ENCODE data around the gene CLIC5. TPM values are rescaled to one million over a fixed set of nuclear protein-coding genes. Genes with fewer than 3 reads are reported as not detected.

CLIC5 gene
- total RNA-seq, 4 donors from 2014 or later, result 1.2 to 1.9 (median 1.4) TPM

DNA sequence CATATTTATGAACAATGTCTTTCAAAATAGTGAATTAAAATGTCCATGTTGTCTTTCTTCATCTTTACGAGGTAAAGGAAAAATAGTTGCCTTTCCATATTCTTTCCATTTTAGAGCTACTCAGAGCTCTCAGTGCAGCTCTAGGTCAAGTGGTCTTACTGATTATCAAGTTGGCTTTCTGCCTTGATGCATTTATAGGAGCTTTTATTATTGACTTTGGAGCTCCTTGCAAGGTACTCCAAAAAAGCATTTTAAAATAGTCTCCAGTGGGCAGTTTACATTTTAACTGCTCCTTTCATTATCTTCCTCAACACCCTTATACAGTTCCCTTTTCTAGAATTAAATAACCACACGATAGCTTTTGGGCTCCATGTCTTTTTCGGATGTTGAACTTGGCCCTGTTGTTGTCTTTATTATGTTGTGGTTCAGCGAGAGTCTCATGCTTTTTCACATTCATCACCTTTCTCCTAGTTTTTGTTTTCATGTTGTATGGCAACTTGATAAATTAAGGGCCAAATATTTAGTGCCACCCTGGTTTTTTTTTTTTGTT lies 122.9 kb downstream of the CLIC5 start:
- no peak for TF ChIP-seq CTCF (IDR thresholded peaks at IDR 0.05)
- 65 to 67% methylated on average over 4 of the region's 4 CpGs for WGBS, 2 donors
- H3K4me3 ChIP-seq (ENCODE audit: low read depth, poor library complexity, severe bottlenecking), result no peak overlapping the region
- intact Hi-C loops (cut with DNase I; ENCODE audit: low total_unique reads), result no loop called here
- no peak for DNase-seq (ENCODE audit: low spot score in 2 of 2)

GRCh38 chr6:45892196-45892595 lies 123.5 kb downstream of the CLIC5 start:
- WGBS, 2 donors, result 91% methylated on average over 2 of the region's 2 CpGs
- no peak overlapping the region for H3K4me3 ChIP-seq (ENCODE audit: low read depth, poor library complexity, severe bottlenecking)
- intact Hi-C loops (cut with DNase I; ENCODE audit: low total_unique reads), result no loop called here
- TF ChIP-seq CTCF (IDR thresholded peaks at IDR 0.05), result no peak
- no peak for TF ChIP-seq POLR2A (IDR thresholded peaks at IDR 0.05)
- no peak for DNase-seq (ENCODE audit: low spot score in 2 of 2)

DNA sequence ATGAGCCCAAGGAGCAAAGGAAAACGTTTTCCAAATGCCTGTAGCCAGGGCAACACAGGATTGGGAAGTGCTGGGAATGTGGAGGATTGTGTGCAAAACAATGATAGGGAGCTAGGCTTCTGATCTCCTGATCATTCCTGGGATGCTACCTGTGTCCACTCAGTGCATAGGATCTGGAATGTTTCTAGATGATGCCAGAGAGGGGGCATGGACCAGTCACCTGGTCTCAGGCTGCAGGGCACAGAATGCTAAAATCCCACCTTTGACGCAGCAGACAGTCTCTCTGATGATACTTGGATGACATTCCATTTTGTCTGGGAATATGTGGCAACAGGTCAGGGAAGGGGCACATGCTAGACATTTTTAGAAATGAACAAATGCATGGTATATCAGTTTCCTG lies 128.9 kb downstream of the CLIC5 start:
- DNase-seq (ENCODE audit: low spot score in 2 of 2), result no peak
- TF ChIP-seq CTCF (IDR thresholded peaks at IDR 0.05) (no peak), POLR2A (IDR thresholded peaks at IDR 0.05) (no peak)
- H3K4me3 ChIP-seq (ENCODE audit: low read depth, poor library complexity, severe bottlenecking), result no peak overlapping the region
- intact Hi-C loops (cut with DNase I; ENCODE audit: low total_unique reads), result no loop called here
- WGBS, 2 donors, result 53 to 59% methylated on average over 2 of the region's 2 CpGs

DNA sequence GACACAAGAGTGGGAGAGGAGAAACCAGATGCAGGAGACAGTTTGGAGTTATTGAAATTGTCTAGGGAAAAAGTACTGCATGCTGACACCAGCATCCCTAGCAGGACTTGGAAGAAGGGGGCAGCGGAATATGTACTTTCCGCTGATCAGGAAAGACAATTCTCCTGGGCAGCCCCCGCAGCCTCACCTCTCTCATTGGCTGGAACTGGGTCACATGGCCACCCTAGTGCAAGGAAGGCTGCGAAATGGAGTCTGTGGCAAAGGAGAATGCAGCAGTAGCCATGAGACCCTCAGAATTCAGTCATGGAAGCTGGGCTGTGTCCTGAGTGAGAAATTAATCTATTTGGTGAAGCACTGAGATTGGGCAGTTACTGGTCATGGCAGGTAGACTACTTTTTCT lies 131.3 kb downstream of the CLIC5 start:
- intact Hi-C loops (cut with DNase I; ENCODE audit: low total_unique reads), result no loop called here
- no peak for TF ChIP-seq CTCF (IDR thresholded peaks at IDR 0.05)
- TF ChIP-seq POLR2A (IDR thresholded peaks at IDR 0.05), result no peak
- 76 to 86% methylated on average over 4 of the region's 4 CpGs for WGBS, 2 donors
- no peak for DNase-seq (ENCODE audit: low spot score in 2 of 2)
- H3K4me3 ChIP-seq (ENCODE audit: low read depth, poor library complexity, severe bottlenecking), result no peak overlapping the region

DNA sequence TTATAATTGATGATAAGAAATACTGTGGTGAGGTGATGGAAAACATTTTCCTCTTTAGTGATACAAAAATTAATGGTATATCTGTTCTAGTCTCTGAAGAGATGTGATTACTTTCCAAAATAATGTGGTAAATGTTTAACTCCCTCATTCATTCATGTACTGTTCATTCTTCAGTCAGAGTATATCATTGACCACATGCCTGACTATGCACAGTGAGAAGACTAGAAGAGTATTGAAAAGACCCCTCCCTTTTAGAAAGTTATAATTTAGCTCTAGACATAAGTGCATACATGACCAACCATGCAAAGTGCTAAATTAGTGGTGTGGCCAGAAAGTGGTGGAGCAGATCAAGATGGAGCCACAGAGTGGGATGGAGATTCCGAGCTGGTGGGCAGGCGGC lies 133.0 kb downstream of the CLIC5 start:
- H3K4me3 ChIP-seq (ENCODE audit: low read depth, poor library complexity, severe bottlenecking), result no peak overlapping the region
- intact Hi-C loops (cut with DNase I; ENCODE audit: low total_unique reads), result no loop called here
- no peak for DNase-seq (ENCODE audit: low spot score in 2 of 2)
- 72 to 87% methylated on average over 2 of the region's 2 CpGs for WGBS, 2 donors
- TF ChIP-seq CTCF (IDR thresholded peaks at IDR 0.05) (no peak), POLR2A (IDR thresholded peaks at IDR 0.05) (no peak)
